GM23338 (cell line): ENCODE measurements around the gene NTN3. TPM values are rescaled to one million over a fixed set of nuclear protein-coding genes. Genes with fewer than 3 reads are reported as not detected.

Experiments used
- ATAC-seq: fragments of 200-7000 bp; cut with Tn5 transposase; 3 replicates; pipeline ENCODE4 v1.9.1; 2020
- DNase-seq: peaks from one replicate; pipeline ENCODE4 v3.0.0-alpha.2; 2015; ENCODE audit warnings: low spot score
- H2AFZ ChIP-seq: fragments of 200-600 bp; sonication (generic); 2 replicates; pipeline ENCODE4 v1.8.0; 2016; ENCODE audit warnings: antibody characterized with exemption, mild to moderate bottlenecking, moderate library complexity
- H3F3A ChIP-seq: fragments of 200-600 bp; sonication (generic); replicated peaks from 2 replicates; pipeline ENCODE4 v1.8.0; 2017; ENCODE audit warnings: antibody characterized with exemption, mixed run types, low read depth
- H3K27ac ChIP-seq: fragments of 200-600 bp; sonication (generic); 2 replicates; pipeline ENCODE4 v1.6.1; 2016; ENCODE audit warnings: low read depth
- H3K27me3 ChIP-seq: fragments of 200-600 bp; sonication (generic); 2 replicates; pipeline ENCODE4 v1.8.0; 2016; ENCODE audit warnings: mild to moderate bottlenecking, mixed run types, moderate library complexity; ENCODE audit not compliant: insufficient read depth
- H3K36me3 ChIP-seq: fragments of 200-600 bp; sonication (generic); 2 replicates; pipeline ENCODE4 v1.8.0; 2016; ENCODE audit warnings: mild to moderate bottlenecking; ENCODE audit not compliant: insufficient read depth
- H3K4me1 ChIP-seq: fragments of 200-600 bp; sonication (generic); 2 replicates; pipeline ENCODE4 v1.8.0; 2016; ENCODE audit warnings: mild to moderate bottlenecking, moderate library complexity; ENCODE audit not compliant: insufficient read depth
- H3K4me2 ChIP-seq: fragments of 200-600 bp; sonication (generic); 2 replicates; pipeline ENCODE4 v1.7.1; 2017; ENCODE audit warnings: mixed run types
- H3K4me3 ChIP-seq: fragments of 200-600 bp; sonication (generic); 2 replicates; pipeline ENCODE4 v1.6.1; 2016; ENCODE audit warnings: mixed run types
- H3K79me2 ChIP-seq: fragments of 200-600 bp; sonication (generic); replicated peaks from 2 replicates; pipeline ENCODE4 v1.8.0; 2017; ENCODE audit warnings: mild to moderate bottlenecking; ENCODE audit not compliant: insufficient read depth
- H3K9me2 ChIP-seq: fragments of 200-600 bp; sonication (generic); 2 replicates; pipeline ENCODE4 v1.8.0; 2017; ENCODE audit not compliant: insufficient read depth
- H4K20me1 ChIP-seq: fragments of 200-600 bp; sonication (generic); replicated peaks from 2 replicates; pipeline ENCODE4 v1.8.0; 2017; ENCODE audit warnings: mild to moderate bottlenecking; ENCODE audit not compliant: insufficient read depth
- H3K27ac Mint-ChIP-seq: 2 replicates; pipeline ENCODE4 v1.8.0; 2020; ENCODE audit warnings: inconsistent platforms, mild to moderate bottlenecking, moderate library complexity, mixed read lengths
- H3K27me3 Mint-ChIP-seq: 3 replicates; pipeline ENCODE4 v1.8.0; 2022; ENCODE audit warnings: low read depth, mild to moderate bottlenecking, moderate library complexity, mixed read lengths, inconsistent platforms; ENCODE audit not compliant: insufficient read depth, poor library complexity
- H3K36me3 Mint-ChIP-seq: 3 replicates; pipeline ENCODE4 v1.8.0; 2021; ENCODE audit warnings: low read depth, mild to moderate bottlenecking, inconsistent platforms, moderate library complexity, mixed read lengths
- H3K4me1 Mint-ChIP-seq: 3 replicates; pipeline ENCODE4 v1.8.0; 2020; ENCODE audit warnings: mild to moderate bottlenecking, inconsistent platforms, mixed read lengths
- H3K4me3 Mint-ChIP-seq: 3 replicates; pipeline ENCODE4 v1.8.0; 2021; ENCODE audit warnings: moderate library complexity, mild to moderate bottlenecking, inconsistent platforms, mixed read lengths
- H3K9me3 Mint-ChIP-seq: 3 replicates; pipeline ENCODE4 v1.8.0; 2020; ENCODE audit warnings: moderate library complexity, mild to moderate bottlenecking, inconsistent platforms, mixed read lengths
- CREB1 ChIP-seq: fragments of 250-450 bp; sonication (Bioruptor Pico); IDR thresholded peaks from 2 replicates; pipeline ENCODE4 v1.5.0; 2020; ENCODE audit warnings: low read depth, mild to moderate bottlenecking, moderate library complexity
- CTCF ChIP-seq, 2 experiments: fragments of 200-600 bp in 1 of 2; sonication (generic) in 1 of 2; conservative IDR thresholded peaks; 2 replicates each; pipeline versions ENCODE4 v1.5.1 to v1.6.1; 2016 to 2017; ENCODE audit warnings: antibody characterized with exemption in 2 of 2, low read depth in 2 of 2, mild to moderate bottlenecking in 2 of 2, moderate library complexity in 1 of 2
- EZH2 ChIP-seq: fragments of 200-600 bp; sonication (generic); IDR thresholded peaks from one replicate; pipeline ENCODE4 v1.8.0; 2017; ENCODE audit warnings: antibody characterized with exemption, mild to moderate bottlenecking, low read depth; ENCODE audit not compliant: unreplicated experiment
- EZH2phosphoT487 ChIP-seq: fragments of 200-600 bp; sonication (generic); IDR thresholded peaks from one replicate; pipeline ENCODE4 v1.8.1; 2018; ENCODE audit warnings: antibody characterized with exemption; ENCODE audit not compliant: unreplicated experiment
- JUNB ChIP-seq: IDR thresholded peaks from one replicate; pipeline ENCODE4 v1.6.1; 2016; ENCODE audit warnings: antibody characterized with exemption; ENCODE audit not compliant: unreplicated experiment
- NANOG ChIP-seq: IDR thresholded peaks from 2 replicates; pipeline ENCODE4 v1.6.1; 2016; ENCODE audit warnings: antibody characterized with exemption, borderline replicate concordance
- POLR2AphosphoS5 ChIP-seq: IDR thresholded peaks from 2 replicates; pipeline ENCODE4 v1.6.1; 2016; ENCODE audit warnings: antibody characterized with exemption, low read depth
- STAT1 ChIP-seq: IDR thresholded peaks from one replicate; pipeline ENCODE4 v1.6.1; 2016; ENCODE audit warnings: antibody characterized with exemption; ENCODE audit not compliant: unreplicated experiment
- ZNF114 ChIP-seq: fragments of 250-450 bp; sonication (Bioruptor Pico); IDR thresholded peaks from 2 replicates; pipeline ENCODE4 v1.5.0; 2020; ENCODE audit warnings: mild to moderate bottlenecking, moderate library complexity
- ZNF331 ChIP-seq: fragments of 250-450 bp; sonication (Bioruptor Pico); IDR thresholded peaks from 2 replicates; pipeline ENCODE4 v1.5.0; 2020; ENCODE audit warnings: low read depth, mild to moderate bottlenecking, moderate library complexity
- polyA plus RNA-seq: library from polyadenylated mRNA; unstranded; fragments of >200 nt; fragmentation: Nextera tagmentation; extraction: Ambion mirVana; gene quantifications from 2 replicates; pipeline ENCODE4 v1.2.1, GENCODE V29; 2016
- total RNA-seq: library from RNA; depleted of rRNA; stranded (reverse); fragments of >200 nt; shearing (Covaris generic); gene quantifications from 2 replicates; pipeline ENCODE4 v1.2.3, GENCODE V29; 2014
- TF ChIP-seq, protein P1 (sequence below): IDR thresholded peaks from one replicate; pipeline ENCODE4 v1.6.1; 2018; ENCODE audit warnings: antibody characterized with exemption; ENCODE audit not compliant: unreplicated experiment
- TF ChIP-seq, protein P2 (sequence below): fragments of 250-450 bp; sonication (Bioruptor Pico); IDR thresholded peaks from 2 replicates; pipeline ENCODE4 v1.5.0; 2020; ENCODE audit warnings: mild to moderate bottlenecking, moderate library complexity
- TF ChIP-seq, protein P3 (sequence below): IDR thresholded peaks from 2 replicates; pipeline ENCODE4 v1.6.1; 2016; ENCODE audit warnings: antibody characterized with exemption

NTN3 gene
- total and polyA plus RNA-seq, 2 experiments from 2014 or later = 0.10 to 1.7 TPM

- Histone ChIP-seq H3K27me3 (no peaks in the 10 kb centered on the region), H3K4me2 (no peak overlapping the region), H3K4me1 (peaks cover 7% of the 10 kb centered on the region; the same call in 1 of the 2 replicates), H3K9me2 (no peaks in the 10 kb centered on the region), H3K4me3 (no peak overlapping the region), H3K79me2 (no peaks in the 10 kb centered on the region), H2AFZ (no peak overlapping the region), H4K20me1 (no peaks in the 10 kb centered on the region; the same call in 1 of the 2 replicates), H3F3A (no peaks in the 10 kb centered on the region), H3K27ac (no peak overlapping the region), H3K36me3 (no peaks in the 10 kb centered on the region)
- H3K4me1 Mint-ChIP-seq = peaks cover 5% of the 10 kb centered on the region; the same call in 2 of the 3 replicates
- no peaks in the 10 kb centered on the region for H3K9me3 Mint-ChIP-seq
- ATAC-seq (no peak), DNase-seq (no peak)
- TF ChIP-seq CTCF (conservative IDR thresholded peaks at IDR 0.05; ENCODE audit: low read depth in 2 of 2) (no peak), POLR2AphosphoS5 (no peak), EZH2 (no peak), ZNF114 (CRISPR knock-in tag) (no peak), NANOG (no peak), ZNF331 (CRISPR knock-in tag) (no peak), CREB1 (CRISPR knock-in tag) (no peak), JUNB (no peak), STAT1 (no peak), EZH2phosphoT487 (no peak)
- TF ChIP-seq, protein P1, sequence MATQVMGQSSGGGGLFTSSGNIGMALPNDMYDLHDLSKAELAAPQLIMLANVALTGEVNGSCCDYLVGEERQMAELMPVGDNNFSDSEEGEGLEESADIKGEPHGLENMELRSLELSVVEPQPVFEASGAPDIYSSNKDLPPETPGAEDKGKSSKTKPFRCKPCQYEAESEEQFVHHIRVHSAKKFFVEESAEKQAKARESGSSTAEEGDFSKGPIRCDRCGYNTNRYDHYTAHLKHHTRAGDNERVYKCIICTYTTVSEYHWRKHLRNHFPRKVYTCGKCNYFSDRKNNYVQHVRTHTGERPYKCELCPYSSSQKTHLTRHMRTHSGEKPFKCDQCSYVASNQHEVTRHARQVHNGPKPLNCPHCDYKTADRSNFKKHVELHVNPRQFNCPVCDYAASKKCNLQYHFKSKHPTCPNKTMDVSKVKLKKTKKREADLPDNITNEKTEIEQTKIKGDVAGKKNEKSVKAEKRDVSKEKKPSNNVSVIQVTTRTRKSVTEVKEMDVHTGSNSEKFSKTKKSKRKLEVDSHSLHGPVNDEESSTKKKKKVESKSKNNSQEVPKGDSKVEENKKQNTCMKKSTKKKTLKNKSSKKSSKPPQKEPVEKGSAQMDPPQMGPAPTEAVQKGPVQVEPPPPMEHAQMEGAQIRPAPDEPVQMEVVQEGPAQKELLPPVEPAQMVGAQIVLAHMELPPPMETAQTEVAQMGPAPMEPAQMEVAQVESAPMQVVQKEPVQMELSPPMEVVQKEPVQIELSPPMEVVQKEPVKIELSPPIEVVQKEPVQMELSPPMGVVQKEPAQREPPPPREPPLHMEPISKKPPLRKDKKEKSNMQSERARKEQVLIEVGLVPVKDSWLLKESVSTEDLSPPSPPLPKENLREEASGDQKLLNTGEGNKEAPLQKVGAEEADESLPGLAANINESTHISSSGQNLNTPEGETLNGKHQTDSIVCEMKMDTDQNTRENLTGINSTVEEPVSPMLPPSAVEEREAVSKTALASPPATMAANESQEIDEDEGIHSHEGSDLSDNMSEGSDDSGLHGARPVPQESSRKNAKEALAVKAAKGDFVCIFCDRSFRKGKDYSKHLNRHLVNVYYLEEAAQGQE = no peak
- TF ChIP-seq, protein P2, sequence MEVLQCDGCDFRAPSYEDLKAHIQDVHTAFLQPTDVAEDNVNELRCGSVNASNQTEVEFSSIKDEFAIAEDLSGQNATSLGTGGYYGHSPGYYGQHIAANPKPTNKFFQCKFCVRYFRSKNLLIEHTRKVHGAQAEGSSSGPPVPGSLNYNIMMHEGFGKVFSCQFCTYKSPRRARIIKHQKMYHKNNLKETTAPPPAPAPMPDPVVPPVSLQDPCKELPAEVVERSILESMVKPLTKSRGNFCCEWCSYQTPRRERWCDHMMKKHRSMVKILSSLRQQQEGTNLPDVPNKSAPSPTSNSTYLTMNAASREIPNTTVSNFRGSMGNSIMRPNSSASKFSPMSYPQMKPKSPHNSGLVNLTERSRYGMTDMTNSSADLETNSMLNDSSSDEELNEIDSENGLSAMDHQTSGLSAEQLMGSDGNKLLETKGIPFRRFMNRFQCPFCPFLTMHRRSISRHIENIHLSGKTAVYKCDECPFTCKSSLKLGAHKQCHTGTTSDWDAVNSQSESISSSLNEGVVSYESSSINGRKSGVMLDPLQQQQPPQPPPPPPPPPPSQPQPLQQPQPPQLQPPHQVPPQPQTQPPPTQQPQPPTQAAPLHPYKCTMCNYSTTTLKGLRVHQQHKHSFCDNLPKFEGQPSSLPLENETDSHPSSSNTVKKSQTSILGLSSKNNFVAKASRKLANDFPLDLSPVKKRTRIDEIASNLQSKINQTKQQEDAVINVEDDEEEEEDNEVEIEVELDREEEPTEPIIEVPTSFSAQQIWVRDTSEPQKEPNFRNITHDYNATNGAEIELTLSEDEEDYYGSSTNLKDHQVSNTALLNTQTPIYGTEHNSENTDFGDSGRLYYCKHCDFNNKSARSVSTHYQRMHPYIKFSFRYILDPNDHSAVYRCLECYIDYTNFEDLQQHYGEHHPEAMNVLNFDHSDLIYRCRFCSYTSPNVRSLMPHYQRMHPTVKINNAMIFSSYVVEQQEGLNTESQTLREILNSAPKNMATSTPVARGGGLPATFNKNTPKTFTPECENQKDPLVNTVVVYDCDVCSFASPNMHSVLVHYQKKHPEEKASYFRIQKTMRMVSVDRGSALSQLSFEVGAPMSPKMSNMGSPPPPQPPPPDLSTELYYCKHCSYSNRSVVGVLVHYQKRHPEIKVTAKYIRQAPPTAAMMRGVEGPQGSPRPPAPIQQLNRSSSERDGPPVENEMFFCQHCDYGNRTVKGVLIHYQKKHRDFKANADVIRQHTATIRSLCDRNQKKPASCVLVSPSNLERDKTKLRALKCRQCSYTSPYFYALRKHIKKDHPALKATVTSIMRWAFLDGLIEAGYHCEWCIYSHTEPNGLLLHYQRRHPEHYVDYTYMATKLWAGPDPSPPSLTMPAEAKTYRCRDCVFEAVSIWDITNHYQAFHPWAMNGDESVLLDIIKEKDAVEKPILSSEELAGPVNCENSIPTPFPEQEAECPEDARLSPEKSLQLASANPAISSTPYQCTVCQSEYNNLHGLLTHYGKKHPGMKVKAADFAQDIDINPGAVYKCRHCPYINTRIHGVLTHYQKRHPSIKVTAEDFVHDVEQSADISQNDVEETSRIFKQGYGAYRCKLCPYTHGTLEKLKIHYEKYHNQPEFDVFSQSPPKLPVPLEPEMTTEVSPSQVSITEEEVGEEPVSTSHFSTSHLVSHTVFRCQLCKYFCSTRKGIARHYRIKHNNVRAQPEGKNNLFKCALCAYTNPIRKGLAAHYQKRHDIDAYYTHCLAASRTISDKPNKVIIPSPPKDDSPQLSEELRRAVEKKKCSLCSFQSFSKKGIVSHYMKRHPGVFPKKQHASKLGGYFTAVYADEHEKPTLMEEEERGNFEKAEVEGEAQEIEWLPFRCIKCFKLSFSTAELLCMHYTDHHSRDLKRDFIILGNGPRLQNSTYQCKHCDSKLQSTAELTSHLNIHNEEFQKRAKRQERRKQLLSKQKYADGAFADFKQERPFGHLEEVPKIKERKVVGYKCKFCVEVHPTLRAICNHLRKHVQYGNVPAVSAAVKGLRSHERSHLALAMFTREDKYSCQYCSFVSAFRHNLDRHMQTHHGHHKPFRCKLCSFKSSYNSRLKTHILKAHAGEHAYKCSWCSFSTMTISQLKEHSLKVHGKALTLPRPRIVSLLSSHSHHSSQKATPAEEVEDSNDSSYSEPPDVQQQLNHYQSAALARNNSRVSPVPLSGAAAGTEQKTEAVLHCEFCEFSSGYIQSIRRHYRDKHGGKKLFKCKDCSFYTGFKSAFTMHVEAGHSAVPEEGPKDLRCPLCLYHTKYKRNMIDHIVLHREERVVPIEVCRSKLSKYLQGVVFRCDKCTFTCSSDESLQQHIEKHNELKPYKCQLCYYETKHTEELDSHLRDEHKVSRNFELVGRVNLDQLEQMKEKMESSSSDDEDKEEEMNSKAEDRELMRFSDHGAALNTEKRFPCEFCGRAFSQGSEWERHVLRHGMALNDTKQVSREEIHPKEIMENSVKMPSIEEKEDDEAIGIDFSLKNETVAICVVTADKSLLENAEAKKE (CRISPR knock-in tag) = no peak
- TF ChIP-seq, protein P3, sequence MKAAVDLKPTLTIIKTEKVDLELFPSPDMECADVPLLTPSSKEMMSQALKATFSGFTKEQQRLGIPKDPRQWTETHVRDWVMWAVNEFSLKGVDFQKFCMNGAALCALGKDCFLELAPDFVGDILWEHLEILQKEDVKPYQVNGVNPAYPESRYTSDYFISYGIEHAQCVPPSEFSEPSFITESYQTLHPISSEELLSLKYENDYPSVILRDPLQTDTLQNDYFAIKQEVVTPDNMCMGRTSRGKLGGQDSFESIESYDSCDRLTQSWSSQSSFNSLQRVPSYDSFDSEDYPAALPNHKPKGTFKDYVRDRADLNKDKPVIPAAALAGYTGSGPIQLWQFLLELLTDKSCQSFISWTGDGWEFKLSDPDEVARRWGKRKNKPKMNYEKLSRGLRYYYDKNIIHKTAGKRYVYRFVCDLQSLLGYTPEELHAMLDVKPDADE = no peak
- H3K4me3 Mint-ChIP-seq = no peak overlapping the region
- peaks cover 8% of the 10 kb centered on the region; the same call in 2 of the 3 replicates for H3K36me3 Mint-ChIP-seq
- no peaks in the 10 kb centered on the region for H3K27me3 Mint-ChIP-seq
- H3K27ac Mint-ChIP-seq = no peak overlapping the region
These were observed 26.1 kb downstream of the NTN3 start for GRCh38 chr16:2497116-2497630.
